Erythroblast (primary cell): ENCODE measurements around the gene ZFPM1.

ENCODE experiments used
- GATA1 ChIP-seq: IDR thresholded peaks from 2 replicates; pipeline ENCODE4 v1.6.1; 2011; ENCODE audit warnings: low read depth, mild to moderate bottlenecking, control low read depth, low read length, moderate library complexity
- POLR2A ChIP-seq: IDR thresholded peaks from 2 replicates; pipeline ENCODE4 v1.6.1; 2011; ENCODE audit warnings: mild to moderate bottlenecking, low read length

DNA sequence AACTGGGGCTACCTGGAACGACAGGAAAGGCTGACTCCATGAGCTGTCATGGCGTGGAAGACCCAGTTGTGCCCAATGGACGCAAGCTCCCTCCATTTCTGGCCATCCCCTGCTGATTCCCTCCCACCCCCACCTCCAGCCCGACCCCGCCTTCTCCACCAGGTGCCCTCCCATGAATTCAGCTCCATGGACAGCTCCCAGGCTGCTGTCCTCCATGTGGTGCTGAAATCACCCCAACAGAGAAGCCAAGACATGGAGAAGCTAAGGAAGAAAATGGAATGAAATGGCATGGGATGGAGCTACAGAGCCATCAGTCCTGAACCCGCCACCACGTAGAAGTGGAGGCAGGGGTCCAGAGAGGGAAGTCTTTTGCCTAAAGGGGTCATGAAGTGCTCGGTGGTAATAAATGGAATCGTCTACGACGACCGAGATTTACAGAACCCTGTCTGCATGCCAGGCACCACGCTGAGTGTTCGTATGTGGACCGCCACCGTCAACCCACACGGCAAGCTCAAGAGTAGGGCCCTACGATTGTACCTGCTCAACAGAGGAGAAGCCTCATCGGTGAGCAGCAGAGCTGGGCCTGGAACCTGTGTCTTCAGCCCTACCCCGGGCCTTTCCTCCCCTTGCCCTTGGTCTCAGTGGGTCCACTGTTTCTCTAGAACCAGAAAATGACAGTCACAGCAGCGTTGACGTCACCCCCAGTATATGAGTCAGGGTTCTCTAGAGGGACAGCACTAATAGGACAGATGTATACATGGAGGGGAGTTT lies 107.8 kb downstream of the ZFPM1 start:
- TF ChIP-seq POLR2A: no peak
- no peak for TF ChIP-seq GATA1
